HG03558 (cell line): ENCODE results near the gene CPNE2.

ENCODE experiments used
- ATAC-seq: cut with Tn5 transposase; IDR thresholded peaks from one replicate; pipeline ENCODE4 v1.9.1; 2021; ENCODE audit warnings: moderate number of reproducible peaks; ENCODE audit not compliant: unreplicated experiment; ENCODE audit errors: extremely low read depth

CPNE2 gene

GRCh38 chr16:57140931-57141668 lies 48.7 kb downstream of the CPNE2 start:
- no peak for ATAC-seq

- no peak for ATAC-seq
Measured at GRCh38 chr16:57141822-57142631, 49.6 kb downstream of the CPNE2 start.

GRCh38 chr16:57143149-57143921 lies 51.0 kb downstream of the CPNE2 start:
- no peak for ATAC-seq

GRCh38 chr16:57144027-57144426 lies 51.6 kb downstream of the CPNE2 start:
- no peak for ATAC-seq

GRCh38 chr16:57145046-57146021 lies 53.0 kb downstream of the CPNE2 start:
- ATAC-seq: no peak

- ATAC-seq: no peak
Measured at GRCh38 chr16:57146040-57146647, 53.8 kb downstream of the CPNE2 start.

- ATAC-seq: no peak
Measured at GRCh38 chr16:57146735-57147134, 54.4 kb downstream of the CPNE2 start.

- no peak for ATAC-seq
Measured at GRCh38 chr16:57147381-57148221, 55.2 kb downstream of the CPNE2 start.

- no peak for ATAC-seq
Measured at GRCh38 chr16:57148481-57148880, 56.1 kb downstream of the CPNE2 start.

GRCh38 chr16:57149391-57149790 lies 57.0 kb downstream of the CPNE2 start:
- no peak for ATAC-seq

- no peak for ATAC-seq
Measured at GRCh38 chr16:57150682-57151330, 58.4 kb downstream of the CPNE2 start.

GRCh38 chr16:57151369-57151768 lies 59.0 kb downstream of the CPNE2 start:
- no peak for ATAC-seq

- no peak for ATAC-seq
Measured at GRCh38 chr16:57152096-57153093, 60.0 kb downstream of the CPNE2 start.

GRCh38 chr16:57153841-57154240 lies 61.5 kb downstream of the CPNE2 start:
- ATAC-seq: no peak

GRCh38 chr16:57155702-57156350 lies 63.4 kb downstream of the CPNE2 start:
- no peak for ATAC-seq

GRCh38 chr16:57156351-57156703 lies 63.9 kb downstream of the CPNE2 start:
- ATAC-seq: no peak
